Stimulated activated CD8-positive, alpha-beta memory T cell treated with anti-CD3 and anti-CD28 coated beads, Interleukin-12 subunit alpha, Interleukin-12 subunit beta, amount 100 ng/mL, for 4 hours (primary cell): ENCODE results near the gene YWHAB.
A peak's percentile ranks its signal among the peaks of the same experiment; 100 is the strongest.
"Not testable (repeated sequence)": the region's sequence is repeated elsewhere in the genome, so short reads cannot be mapped to it uniquely, and the experiment has no call there.

ENCODE experiments used
- DNase-seq: peaks from one replicate; pipeline ENCODE4 v3.0.0-alpha.2; 2020; ENCODE audit warnings: low read depth

The YWHAB gene

GRCh38 chr20:44866703-44867335 is 18.7 kb upstream of the YWHAB start:
- DNase-seq: no peak

DNA sequence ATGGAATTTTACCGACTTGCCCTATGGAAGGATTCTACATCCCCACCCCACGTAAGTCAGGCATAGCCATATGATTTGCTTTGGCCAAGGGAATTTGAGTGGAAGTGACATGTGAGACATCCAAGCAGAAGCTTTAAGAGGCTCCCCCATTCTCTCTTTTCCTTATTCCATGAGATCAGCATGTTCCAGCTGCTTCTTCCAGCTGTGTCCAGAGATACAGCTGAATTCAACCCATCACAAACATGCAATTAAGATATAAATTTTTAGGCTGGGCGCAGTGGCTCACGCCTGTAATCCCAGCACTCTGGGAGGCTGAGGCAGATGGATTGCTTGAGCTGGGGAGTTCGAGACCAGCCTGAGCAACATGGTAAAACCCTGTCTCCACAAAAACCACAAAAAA is 16.0 kb upstream of the YWHAB start:
- no peak for DNase-seq

DNA sequence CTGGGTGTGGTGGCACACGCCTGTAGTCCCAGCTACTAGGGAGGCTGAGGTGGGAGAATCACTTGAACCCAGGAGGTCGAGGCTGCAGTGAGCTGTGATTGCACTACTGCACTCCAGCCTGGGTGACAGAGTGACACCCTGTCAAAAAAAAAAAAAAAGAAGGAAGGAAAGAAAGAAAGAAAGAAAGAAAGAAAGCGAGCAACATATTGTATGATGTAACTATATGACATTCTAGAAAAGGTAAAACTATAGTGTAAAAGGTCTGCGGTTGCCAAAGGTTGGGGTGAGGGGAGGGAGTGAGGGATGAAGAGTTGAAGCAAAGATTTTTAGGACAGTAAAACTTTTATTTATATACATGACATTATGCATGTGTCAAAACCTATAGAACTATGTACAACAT is 3.1 kb upstream of the YWHAB start:
- DNase-seq: not testable (repeated sequence)

GRCh38 chr20:44883214-44883902 is 2.1 kb upstream of the YWHAB start:
- DNase-seq: no peak

GRCh38 chr20:44884907-44885391 is 556 bp upstream of the YWHAB start:
- no peak for DNase-seq

DNA sequence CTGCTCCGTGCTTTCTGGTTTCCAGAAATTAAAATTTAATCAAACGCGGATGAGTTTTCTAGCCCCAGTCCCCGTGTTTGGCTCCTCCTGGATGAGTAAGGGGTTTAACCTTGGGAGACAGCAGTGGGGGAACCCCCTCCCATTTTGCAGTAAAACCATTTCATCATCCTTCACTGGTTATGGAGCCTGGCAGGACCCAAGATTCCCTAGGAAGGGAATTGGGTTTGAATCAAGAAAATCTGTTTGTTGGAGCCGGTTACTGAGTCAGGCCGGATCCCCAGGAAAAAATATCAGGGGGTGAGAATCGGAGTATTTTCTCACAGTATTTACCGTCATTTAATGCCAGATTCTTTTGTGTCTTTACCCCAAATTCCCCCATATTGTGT is 754 bp downstream of the YWHAB start:
- DNase-seq: no peak

DNA sequence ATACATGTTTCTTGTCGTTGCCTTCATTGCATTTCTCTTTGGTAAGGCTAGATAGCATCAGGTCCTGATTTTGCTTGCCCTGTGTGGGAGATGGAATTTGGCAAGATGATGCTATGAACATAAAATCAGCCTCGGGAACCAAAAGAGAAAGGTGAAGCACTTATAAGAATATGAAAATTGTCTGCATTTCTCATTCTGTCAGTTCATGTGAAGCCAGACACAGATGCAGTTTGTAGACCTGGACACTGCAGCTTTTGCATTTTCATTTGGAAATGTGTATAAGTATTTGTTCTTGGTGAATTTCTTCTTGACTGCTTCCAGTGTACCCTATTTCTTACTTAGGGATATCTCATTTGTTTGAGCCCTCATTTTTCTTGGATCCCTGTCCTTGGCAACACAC is 1.3 kb downstream of the YWHAB start:
- DNase-seq: no peak

DNA sequence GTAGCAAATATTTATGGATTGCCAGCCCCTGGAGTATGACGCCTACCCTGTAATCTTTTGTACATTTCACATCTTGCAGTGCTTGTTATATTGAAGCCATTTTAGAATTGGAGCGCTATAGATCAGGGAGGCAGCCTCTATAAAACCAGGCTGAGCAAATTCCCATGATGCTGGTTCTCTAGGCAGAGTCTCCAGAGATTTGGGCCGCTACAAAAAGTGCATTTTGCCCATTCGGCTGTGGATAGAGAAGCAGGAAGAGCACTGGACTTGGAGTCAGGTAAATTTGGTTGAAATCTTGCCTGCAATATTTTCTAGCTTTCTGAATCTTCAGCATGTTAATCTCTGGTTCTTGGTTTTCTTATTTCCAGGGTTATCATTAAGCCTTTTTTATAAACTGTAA is 2.0 kb downstream of the YWHAB start:
- no peak for DNase-seq

DNA sequence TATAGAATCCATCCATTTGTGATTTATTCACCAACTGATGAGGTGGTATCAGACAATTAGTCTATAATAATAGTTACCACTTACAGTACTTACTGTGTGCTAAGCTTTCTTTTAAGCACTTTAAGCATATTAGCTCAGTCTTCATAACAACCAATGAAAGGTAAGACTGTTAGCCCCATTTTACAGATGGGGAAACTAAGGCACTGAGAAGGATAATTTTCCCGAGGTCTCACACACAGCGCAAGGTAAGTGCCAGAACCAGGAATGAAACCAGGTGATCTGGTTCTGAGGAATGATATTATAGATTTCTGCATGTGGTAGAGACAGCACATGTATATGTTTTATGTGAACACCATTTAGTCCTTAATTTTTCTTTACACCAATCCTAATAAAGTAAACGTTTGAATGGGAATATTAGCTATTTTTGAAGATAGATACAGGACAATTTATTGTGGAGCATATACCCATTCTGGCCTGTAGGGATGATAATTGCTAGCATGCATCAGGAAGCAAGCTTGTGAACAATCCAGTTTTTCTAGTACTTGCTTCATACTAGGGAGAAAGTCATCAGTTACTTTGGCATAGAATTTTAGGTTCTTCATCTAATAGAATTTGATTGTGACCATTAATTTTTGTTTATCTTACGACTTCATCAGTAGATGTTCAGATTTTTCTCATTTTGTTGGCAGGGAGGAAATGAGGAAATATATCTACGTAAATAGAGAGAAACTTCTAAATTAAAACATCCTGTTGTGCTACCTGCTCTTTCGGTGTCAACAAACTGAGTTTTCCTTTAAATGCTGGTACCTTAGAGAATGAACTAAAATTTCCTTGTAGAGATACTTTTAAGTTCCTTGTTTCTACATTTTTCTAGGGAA is 3.0 kb downstream of the YWHAB start:
- no peak for DNase-seq

GRCh38 chr20:44891826-44892225 is 6.3 kb downstream of the YWHAB start:
- DNase-seq: no peak

DNA sequence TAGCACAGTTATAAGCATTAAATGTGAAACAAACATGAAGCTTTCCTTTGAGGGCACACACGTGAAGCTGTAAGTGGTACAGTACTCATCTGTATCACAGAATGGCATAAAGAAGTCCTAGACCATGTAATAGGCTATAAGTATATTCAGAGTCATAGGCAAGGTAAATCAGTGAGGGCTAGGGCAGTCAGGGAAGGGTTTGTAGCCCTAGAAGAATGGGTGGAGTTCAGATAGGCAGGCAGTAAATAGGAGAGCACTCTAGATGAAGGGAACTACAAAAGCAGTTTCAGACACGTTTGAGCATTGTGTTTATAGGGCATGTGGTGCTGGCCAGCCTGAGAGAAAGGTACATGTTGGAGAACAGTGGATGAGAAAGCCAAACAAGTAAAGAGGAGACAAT is 9.5 kb downstream of the YWHAB start:
- DNase-seq: no peak

DNA sequence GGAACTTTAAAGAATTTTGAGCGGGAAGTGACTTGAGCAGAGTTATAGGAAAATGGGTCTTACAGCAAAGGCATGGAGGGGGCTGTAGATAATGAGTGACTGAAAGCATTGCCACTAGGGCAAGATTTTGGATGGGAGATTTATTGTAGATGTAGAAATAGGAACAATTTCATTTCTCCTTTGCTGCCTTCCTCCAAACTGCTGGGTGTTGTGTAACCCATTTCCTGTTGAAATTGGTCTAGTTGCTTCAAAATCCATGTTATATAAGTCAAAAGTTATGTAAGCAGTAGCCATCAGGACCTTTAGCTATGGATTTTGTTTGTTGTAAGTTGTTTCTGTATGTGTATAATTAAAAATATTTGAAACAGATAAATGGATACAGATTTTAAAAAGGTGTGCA is 11.1 kb downstream of the YWHAB start:
- DNase-seq: no peak

DNA sequence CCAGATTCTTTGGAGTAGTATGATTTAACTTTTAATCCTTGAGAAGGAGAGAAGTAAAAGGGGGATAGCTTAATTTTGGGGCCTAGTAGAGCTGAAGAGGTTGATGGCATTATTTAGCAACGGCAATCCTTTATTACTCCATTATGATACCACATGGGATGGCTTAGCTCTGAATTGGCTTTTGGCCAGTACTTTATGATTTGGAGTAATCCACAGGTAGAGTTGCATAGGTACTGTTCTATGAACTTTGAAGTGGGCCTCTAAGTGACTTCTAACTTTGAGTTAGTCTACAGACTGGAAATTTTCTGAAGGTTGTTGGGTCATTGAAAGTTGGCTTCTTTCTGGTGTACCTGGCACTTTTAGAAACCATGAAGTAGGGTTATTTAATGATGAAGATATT is 11.6 kb downstream of the YWHAB start:
- DNase-seq: no peak

GRCh38 chr20:44900231-44900854 is 14.8 kb downstream of the YWHAB start:
- DNase-seq: no peak

DNA sequence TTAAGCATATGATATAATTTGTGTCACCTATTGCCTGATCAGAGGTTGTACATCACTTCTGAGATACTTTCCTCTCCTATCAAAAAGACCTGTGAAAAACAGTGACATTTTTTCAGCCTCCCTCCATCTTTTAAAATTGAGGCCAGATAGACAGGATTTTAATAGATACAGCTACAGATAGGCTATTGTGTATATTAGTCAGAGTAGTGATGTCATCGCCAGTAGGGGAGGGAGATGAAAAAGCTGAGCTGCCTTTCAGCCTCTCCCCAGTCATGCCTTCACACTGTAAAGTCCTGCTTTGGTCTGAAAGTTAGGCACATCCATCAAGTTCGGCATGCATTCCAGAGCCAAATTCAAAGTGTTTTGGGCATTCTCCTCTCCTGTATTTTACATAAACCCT is 16.5 kb downstream of the YWHAB start:
- no peak for DNase-seq

GRCh38 chr20:44904377-44904776 is 18.9 kb downstream of the YWHAB start:
- DNase-seq: no peak

DNA sequence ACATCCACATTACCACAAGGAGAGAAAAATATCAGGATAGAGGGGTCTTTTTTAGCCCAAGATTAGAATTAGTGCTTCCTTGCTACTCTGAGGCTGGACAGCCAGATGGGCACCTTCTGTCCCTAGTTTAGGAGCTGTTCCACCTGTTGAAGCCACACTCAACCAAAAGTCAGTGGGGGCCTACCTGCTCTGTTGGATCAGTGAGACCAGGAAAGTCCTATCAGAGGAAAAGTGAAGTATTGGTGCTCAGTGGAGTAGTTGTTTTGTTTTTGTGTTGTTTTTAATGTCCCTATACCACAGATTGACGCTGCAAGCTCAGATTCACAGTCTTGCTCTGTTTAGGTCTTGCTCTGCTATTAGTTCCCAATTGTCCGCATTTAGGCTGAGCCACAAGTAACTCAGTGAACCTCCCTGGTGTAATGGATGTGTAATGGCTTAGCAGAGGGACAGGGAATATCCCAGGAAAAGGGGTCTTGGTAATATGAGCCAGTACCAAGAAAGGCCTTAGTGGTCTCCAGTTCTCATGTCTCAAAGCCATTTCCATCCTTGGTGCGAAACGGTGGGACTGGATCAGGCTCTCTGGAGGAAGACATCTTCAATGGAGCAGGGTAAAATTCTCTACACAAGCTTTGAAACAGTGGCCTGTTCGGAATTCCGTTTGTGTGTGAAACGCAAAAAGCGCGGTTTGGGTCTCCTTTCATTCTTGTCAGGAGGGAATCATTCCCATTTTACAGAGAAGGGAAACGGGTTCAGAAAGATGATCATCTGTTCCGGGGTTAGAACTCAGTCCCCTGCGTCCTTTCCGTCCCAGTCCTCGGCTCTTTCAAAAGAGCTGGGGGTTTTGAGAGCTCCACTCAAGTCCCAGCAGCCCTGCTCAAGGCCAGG is 23.7 kb downstream of the YWHAB start:
- DNase-seq: no peak

DNA sequence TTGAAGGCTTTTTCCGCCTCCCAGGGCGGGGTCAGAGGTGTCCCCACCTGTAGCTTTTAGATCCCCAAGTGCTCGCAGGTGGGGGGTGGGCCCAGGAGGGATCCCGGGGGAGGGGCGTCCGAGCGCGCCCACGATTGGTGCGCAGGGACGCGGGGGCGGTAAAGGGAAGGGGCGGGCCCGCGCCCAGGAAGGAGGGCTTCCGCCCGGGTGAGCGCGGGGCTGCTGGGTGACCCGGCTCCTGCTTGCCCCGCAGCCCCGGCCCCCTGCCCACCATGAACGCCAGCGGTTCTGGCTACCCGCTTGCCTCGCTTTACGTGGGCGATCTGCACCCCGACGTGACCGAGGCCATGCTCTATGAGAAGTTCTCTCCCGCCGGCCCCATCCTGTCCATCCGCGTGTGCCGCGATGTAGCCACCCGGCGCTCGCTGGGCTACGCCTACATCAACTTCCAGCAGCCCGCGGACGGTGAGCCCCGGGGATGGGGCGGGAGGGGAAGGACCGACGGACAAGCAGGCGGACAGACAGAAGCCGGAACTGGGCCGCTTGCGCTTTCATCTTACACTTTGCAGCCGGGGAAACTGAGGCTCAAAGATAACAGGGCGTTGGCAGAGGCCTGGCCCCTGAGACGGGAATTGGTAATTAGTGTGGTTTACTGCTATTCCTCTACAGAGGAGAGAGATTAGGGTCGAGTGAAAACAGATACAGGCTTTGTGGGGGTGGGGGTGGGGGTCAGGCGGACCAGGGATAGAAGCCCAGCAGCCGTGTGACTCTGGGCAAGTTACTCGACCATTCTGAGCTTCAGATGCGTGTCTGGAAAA is 24.6 kb downstream of the YWHAB start, which contains the start of gene PABPC1L:
Gene PABPC1L (plus strand): TSS at position 189 of the 818 bp plus-strand sequence. CDS start 84 bp downstream, at position 273.
- DNase-seq: peak; percentile 65

GRCh38 chr20:44910690-44911262 is 25.3 kb downstream of the YWHAB start:
- no peak for DNase-seq
